T-helper 17 cell (primary cell): ENCODE data around the gene CCDC6. TPM values are rescaled to one million over a fixed set of nuclear protein-coding genes. Genes with fewer than 3 reads are reported as not detected.
"Not testable (repeated sequence)": the region's sequence is repeated elsewhere in the genome, so short reads cannot be mapped to it uniquely, and the experiment has no call there.

Experiments used
- ATAC-seq: fragments of 150-1000 bp; cut with Tn5 transposase; 2 replicates; pipeline ENCODE4 v1.10.0; 2021; ENCODE audit warnings: mild to moderate bottlenecking, moderate library complexity
- DNase-seq, 3 donors: peaks; one replicate each; pipeline versions ENCODE4 v3.0.0 to v3.0.0-alpha.2; 2020 to 2021
- H3K9me3 ChIP-seq: one replicate; pipeline ENCODE4 v1.7.0; 2013; ENCODE audit warnings: low read length, mild to moderate bottlenecking; ENCODE audit not compliant: control insufficient read depth, poor library complexity, severe bottlenecking
- H3K27ac Mint-ChIP-seq: one replicate; pipeline ENCODE4 v1.8.0; 2022; ENCODE audit warnings: mild to moderate bottlenecking, moderate library complexity, mixed read lengths
- H3K27me3 Mint-ChIP-seq: one replicate; pipeline ENCODE4 v1.8.0; 2022; ENCODE audit warnings: mixed read lengths
- H3K36me3 Mint-ChIP-seq: one replicate; pipeline ENCODE4 v1.8.0; 2022; ENCODE audit warnings: low read depth, mixed read lengths
- H3K4me1 Mint-ChIP-seq: one replicate; pipeline ENCODE4 v1.8.0; 2022; ENCODE audit warnings: mild to moderate bottlenecking, mixed read lengths
- H3K4me3 Mint-ChIP-seq: one replicate; pipeline ENCODE4 v1.8.0; 2022; ENCODE audit warnings: mild to moderate bottlenecking, moderate library complexity, mixed read lengths
- total RNA-seq, 4 donors: library from RNA in 2 of 4; stranded (reverse) in 2 of 4; gene quantifications; one replicate each; pipeline ENCODE4 v1.2.3 and lab custom pipeline; 2022 to 2026

Gene CCDC6
- total RNA-seq, 2 donors from 2014 or later, result 25.3 to 27.0 TPM

DNA sequence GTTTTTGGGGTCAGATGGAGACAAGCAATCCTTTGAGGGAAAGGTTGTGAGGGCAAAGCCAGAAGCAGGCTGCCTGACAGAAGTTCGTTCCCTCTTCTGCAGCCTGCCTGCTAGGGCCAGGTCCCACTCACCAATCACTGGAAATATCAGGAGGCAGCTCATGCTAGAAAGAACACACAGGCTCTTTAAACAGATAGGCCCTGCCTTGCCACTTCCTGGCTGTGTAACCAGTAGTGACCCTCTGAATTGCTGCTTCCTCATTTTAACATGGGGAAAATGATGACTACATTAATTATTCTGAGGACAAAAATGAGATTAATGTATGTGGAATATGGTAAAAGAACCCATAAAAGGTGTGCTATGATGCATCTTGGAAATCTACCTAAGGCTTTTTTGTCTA is 102.6 kb downstream of the CCDC6 start:
- Mint-ChIP-seq H3K27ac (no peak overlapping the region), H3K36me3 (peaks cover 15% of the 10 kb centered on the region), H3K4me3 (no peak overlapping the region), H3K27me3 (no peaks in the 10 kb centered on the region), H3K4me1 (peaks cover 11% of the 10 kb centered on the region)
- ATAC-seq (no peak), DNase-seq (no peak)
- H3K9me3 ChIP-seq, result no peaks in the 10 kb centered on the region

DNA sequence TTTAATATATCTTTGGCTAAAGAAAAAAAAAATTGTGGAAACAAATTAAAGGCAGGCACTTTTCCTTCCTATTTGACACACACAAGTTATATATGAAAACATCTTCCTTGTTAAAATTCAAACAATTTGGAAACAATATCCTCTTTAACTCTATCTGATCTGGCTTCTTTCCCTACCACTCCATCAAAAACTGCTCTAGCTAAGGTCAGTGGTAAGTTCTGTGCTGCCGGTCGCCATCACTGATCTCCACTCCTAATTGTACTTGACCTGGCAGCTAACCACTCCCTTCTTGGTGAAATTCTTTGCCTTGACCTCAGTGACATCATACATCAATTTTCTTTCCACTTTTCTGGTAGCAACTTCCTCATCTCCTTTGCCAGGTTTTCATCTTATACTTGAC is 105.2 kb downstream of the CCDC6 start:
- H3K4me1 Mint-ChIP-seq, result peaks cover 9% of the 10 kb centered on the region
- DNase-seq, result no peak
- peak overlapping the region; percentile 3 for H3K27ac Mint-ChIP-seq
- H3K4me3 Mint-ChIP-seq, result no peak overlapping the region
- H3K27me3 Mint-ChIP-seq, result no peaks in the 10 kb centered on the region
- H3K36me3 Mint-ChIP-seq, result peaks cover 16% of the 10 kb centered on the region
- no peak for ATAC-seq
- no peaks in the 10 kb centered on the region for H3K9me3 ChIP-seq

DNA sequence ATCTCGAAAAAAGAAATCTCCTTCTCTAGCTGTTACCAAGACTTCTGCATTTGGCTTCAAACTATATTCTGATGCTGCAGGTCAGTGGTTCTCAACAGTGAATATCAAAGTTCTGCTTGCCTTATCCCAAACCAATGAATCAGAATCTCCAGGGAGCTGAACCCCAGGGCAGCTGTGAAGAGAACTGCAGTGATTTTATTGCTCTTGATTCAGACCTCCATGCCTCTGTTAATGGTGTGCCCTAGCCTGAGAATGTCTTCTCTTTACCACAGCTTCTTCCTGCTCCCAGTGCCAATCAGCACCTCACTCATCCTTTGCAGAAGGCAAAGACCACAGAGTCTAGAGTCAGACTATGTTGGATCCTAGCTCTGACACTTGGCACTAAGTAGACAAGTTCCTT is 106.9 kb downstream of the CCDC6 start:
- H3K4me1 Mint-ChIP-seq, result peaks cover 9% of the 10 kb centered on the region
- ATAC-seq, result no peak
- H3K27ac Mint-ChIP-seq, result peak overlapping the region; percentile 19
- peaks cover 20% of the 10 kb centered on the region for H3K36me3 Mint-ChIP-seq
- H3K27me3 Mint-ChIP-seq, result no peaks in the 10 kb centered on the region
- no peak for DNase-seq
- H3K4me3 Mint-ChIP-seq, result no peak overlapping the region
- no peaks in the 10 kb centered on the region for H3K9me3 ChIP-seq

DNA sequence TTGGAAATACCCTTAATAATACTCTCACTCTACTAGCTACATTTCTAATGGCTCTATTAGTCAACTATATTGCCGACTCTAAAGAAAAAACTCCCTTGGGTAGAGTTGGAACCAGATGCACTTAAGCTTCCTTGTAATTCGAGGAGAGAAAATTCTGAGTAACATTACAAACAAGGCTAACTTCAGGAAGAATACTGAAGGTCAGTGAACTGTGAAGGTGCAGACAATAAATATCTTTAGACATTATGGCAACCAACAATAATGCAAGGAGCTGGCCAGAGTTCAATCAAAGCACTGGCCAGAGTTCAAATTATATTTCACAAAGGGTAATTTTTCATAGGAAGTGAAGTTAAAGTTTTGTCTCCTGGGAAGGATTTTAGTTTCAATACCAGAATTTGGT is 112.4 kb downstream of the CCDC6 start:
- no peak for ATAC-seq
- H3K9me3 ChIP-seq, result no peaks in the 10 kb centered on the region
- H3K27me3 Mint-ChIP-seq, result no peaks in the 10 kb centered on the region
- DNase-seq, result no peak
- no peak overlapping the region for H3K4me3 Mint-ChIP-seq
- H3K4me1 Mint-ChIP-seq, result no peaks in the 10 kb centered on the region
- no peak overlapping the region for H3K27ac Mint-ChIP-seq
- H3K36me3 Mint-ChIP-seq, result peaks cover 11% of the 10 kb centered on the region

DNA sequence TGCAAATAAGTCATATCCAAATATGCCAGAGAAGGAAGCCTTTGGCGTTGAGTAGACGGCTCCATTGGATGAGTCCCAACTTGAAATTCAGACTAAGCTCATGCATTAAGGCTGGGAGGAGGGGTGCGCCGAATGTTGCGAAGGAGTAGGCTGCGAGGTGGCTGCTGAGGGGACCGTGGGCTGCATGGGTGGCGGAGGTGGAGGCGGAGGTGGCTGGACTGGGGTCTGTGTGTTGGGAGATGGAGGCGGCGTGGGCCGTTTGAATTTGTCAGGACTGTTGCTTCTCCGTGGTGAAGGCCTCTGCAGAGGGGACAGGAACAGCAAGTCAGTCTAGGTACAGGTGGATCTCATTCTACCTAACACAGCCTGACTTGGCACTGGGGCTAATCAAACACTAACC is 113.5 kb downstream of the CCDC6 start:
- ATAC-seq, result no peak
- no peak overlapping the region for H3K4me3 Mint-ChIP-seq
- H3K27ac Mint-ChIP-seq, result no peak overlapping the region
- no peaks in the 10 kb centered on the region for H3K4me1 Mint-ChIP-seq
- DNase-seq, result no peak
- H3K27me3 Mint-ChIP-seq, result no peaks in the 10 kb centered on the region
- H3K36me3 Mint-ChIP-seq, result peaks cover 10% of the 10 kb centered on the region
- H3K9me3 ChIP-seq, result no peaks in the 10 kb centered on the region

DNA sequence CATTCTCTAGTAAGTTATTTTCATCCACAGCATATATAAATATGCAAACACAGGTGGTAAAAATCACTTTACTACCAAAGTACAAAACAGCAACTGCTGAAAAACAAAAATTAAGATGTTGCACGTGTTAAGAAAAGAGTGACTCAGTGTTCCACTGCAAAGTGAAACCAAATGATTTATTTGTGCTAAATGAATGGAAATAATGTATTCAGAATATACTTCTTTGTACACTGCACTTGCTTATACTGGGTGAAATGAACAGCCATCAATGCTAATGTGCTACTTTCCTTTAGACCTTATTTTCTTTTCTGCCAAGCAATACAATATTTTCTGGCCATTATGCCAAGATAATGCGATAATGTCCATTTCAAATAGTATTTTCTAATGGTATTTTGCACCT is 114.8 kb downstream of the CCDC6 start:
- Mint-ChIP-seq H3K27ac (no peak overlapping the region), H3K4me3 (no peak overlapping the region), H3K27me3 (no peaks in the 10 kb centered on the region), H3K4me1 (no peaks in the 10 kb centered on the region), H3K36me3 (peaks cover 10% of the 10 kb centered on the region)
- DNase-seq (no peak), ATAC-seq (no peak)
- no peaks in the 10 kb centered on the region for H3K9me3 ChIP-seq

DNA sequence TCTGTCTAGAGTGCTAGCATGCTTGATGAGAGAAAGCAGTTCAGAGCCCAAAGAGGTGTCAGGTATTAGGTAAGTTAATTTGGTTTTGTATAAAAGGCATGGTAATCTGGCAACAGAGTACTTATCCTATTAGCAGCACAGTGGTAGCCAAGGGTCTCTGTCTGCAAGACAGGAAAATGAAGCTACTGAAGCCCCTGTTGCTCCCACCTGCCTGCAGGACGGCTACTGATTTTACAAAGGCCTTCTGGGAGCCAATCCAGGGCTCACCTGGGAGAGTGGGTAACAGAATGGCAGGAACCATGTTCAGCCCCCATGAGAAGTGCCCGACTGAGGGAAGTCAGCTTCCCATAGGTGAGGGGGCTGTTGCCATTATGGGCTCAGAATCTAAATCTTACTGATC is 116.3 kb downstream of the CCDC6 start:
- H3K4me3 Mint-ChIP-seq, DNase-seq, H3K4me1 Mint-ChIP-seq, H3K27ac Mint-ChIP-seq, H3K27me3 Mint-ChIP-seq, H3K36me3 Mint-ChIP-seq, ATAC-seq, H3K9me3 ChIP-seq: not testable (repeated sequence)

DNA sequence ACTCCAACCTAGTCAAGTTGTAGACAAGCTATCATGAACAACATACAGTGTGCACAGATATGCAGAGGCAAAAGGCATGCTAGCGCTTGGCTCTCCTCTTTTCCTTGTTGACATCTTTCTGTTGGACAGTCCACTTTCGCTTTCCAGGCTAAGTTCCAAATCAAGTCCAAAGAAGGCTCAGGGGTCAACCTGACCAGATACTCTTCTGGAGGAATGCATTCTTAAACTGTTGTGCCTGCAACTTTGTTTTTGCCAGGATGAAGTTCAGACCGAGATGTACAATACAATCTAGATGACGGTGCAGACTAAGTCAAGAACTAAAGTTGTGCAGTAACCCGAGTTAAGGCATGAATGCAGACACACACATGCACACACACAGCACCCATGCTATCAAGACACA is 117.4 kb downstream of the CCDC6 start:
- not testable (repeated sequence) for H3K4me1 Mint-ChIP-seq, ATAC-seq, H3K27ac Mint-ChIP-seq, H3K36me3 Mint-ChIP-seq, H3K4me3 Mint-ChIP-seq, H3K9me3 ChIP-seq, H3K27me3 Mint-ChIP-seq, DNase-seq

DNA sequence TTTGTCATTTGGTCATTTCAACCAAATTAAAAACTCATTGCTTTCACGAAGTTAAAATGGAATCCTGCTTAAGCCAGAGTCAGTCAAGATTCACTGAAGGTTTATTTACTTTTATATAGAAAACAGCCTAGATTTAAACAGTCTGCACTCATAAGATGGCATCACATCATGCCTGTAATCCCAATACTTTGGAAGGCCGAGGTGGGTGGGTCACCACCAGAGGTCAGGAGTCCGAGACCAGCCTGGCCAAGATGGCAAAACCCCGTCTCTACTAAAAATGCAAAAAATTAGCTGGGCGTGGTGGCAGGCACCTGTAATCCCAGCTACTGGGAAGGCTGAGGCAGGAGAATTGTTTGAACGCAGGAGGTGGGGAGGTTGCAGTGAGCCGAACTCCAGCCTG is 119.3 kb downstream of the CCDC6 start:
- not testable (repeated sequence) for ATAC-seq, H3K4me3 Mint-ChIP-seq, H3K27ac Mint-ChIP-seq, H3K9me3 ChIP-seq, DNase-seq, H3K27me3 Mint-ChIP-seq, H3K4me1 Mint-ChIP-seq, H3K36me3 Mint-ChIP-seq

DNA sequence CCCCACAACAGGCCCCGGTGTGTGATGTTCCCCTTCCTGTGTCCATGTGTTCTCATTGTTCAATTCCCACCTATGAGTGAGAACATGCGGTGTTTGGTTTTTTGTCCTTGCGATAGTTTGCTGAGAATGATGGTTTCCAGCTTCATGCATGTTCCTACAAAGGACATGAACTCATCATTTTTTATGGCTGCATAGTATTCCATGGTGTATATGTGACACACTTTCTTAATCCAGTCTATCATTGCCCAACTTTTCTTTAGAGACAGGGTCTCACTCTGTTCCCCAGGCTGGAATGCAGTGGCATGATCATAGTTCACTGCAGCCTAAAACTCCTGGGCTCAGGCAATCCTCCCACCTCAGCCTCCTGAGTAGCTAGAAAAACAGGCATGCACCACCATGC is 120.9 kb downstream of the CCDC6 start:
- not testable (repeated sequence) for H3K27me3 Mint-ChIP-seq, ATAC-seq, H3K4me3 Mint-ChIP-seq

DNA sequence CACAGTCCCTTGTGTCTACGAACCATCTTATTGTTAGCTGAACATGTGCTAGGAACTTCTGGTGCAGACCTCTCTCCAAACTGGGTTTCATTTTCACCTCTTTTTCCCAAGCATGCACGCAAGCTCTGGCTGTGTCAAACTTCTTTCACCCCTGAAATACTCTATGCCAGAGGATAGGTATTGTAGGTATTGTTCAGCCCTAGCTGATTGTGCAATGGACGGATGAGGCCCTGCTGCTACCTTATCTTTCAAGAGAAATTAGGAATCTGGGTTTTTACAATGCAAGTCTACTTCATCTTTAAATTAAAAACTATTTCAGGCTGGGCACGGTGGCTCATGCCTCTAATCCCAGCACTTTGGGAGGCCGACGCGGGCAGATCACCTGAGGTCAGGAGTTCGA is 124.8 kb downstream of the CCDC6 start:
- Mint-ChIP-seq H3K27ac (no peak overlapping the region), H3K27me3 (no peaks in the 10 kb centered on the region), H3K36me3 (no peaks in the 10 kb centered on the region), H3K4me1 (no peaks in the 10 kb centered on the region), H3K4me3 (no peak overlapping the region)
- DNase-seq, result no peak
- no peak for ATAC-seq
- no peaks in the 10 kb centered on the region for H3K9me3 ChIP-seq

More for the DNA sequence above, 120.9 kb downstream of the CCDC6 start:
- H3K9me3 ChIP-seq, H3K27ac Mint-ChIP-seq, DNase-seq, H3K4me1 Mint-ChIP-seq, H3K36me3 Mint-ChIP-seq: not testable (repeated sequence)

DNA sequence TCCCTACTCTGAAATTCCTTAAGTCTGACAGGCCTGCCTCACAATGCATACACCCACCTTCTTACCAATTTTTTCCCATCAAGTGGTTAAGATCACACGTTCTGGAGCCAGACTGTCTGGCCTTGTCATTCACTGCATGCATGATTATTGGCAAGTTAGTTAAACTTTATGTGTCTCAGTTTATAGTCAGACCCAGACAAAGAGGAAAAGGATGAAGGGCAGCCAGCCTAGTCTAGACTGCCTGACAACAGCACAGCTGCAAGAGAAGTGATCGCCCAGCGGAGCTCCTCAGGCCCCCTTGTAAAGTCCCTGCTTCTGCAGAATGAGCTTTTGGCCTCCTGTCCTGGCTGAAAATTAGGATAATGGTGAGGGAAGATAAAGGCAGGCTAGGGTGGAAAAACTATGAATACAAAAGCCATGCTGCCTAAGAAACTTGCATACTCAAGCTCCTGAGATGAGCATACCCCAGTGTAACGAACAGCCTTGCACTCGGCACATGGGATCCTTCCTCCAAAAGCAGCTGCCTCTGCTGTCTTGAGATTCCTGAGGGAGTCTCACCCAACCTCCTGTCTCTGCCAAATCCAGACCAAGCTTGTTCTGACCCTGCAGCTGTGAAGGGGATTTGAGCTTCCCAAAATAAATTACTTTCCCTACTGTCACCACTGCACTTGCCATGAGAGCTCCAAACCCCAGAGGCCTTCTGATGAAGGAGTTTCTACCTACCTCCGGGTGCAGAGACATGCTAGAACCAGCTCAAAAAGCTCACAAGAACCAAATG is 126.4 kb downstream of the CCDC6 start:
- peak overlapping the region; percentile 24 for H3K27ac Mint-ChIP-seq
- no peaks in the 10 kb centered on the region for H3K4me1 Mint-ChIP-seq
- no peak for ATAC-seq
- no peak overlapping the region for H3K4me3 Mint-ChIP-seq
- H3K36me3 Mint-ChIP-seq, result no peaks in the 10 kb centered on the region
- no peaks in the 10 kb centered on the region for H3K27me3 Mint-ChIP-seq
- no peak for DNase-seq
- H3K9me3 ChIP-seq, result no peaks in the 10 kb centered on the region

DNA sequence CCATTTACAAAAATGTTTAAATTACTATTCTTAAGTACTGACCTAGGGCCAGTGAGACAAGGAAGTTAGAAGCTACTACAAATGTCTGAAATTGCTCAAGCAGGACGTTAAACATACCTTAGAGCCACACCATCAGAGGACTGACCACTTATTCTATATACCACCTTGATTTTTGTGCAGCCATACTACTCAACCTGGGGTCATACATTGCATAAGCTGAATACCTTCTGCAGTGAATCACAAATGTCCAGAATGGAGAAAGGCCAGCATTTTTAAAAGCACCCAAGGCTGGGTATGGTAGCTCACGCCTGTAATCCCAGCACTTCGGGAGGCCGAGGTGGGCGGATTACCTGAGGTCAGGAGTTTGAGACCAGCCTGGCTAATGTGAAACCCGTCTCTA is 131.9 kb downstream of the CCDC6 start:
- H3K27me3 Mint-ChIP-seq, result no peaks in the 10 kb centered on the region

DNA sequence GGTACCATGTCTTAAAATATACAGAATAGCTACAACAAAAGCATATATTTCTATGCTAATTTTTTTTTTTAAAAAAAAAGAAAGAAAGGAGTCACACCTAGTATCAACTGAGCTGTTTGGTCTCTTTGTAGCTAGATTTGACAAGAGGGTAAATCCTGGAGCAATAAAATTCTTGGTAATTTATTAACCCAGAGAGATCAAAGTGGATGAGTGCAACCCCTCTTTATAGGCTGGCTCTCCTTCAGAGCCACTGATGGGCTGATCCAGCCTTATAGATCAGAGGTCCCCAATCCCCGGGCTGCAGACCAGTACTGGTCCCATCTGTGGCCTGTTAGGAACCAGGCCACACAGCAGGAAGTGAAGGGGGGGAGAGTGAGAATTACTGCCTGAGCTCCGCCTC is 133.3 kb downstream of the CCDC6 start:
- DNase-seq, result no peak
- ATAC-seq, result no peak
- H3K4me3 Mint-ChIP-seq, result no peak overlapping the region
- no peak overlapping the region for H3K27ac Mint-ChIP-seq
- no peaks in the 10 kb centered on the region for H3K4me1 Mint-ChIP-seq
- H3K36me3 Mint-ChIP-seq, result no peaks in the 10 kb centered on the region
- no peaks in the 10 kb centered on the region for H3K9me3 ChIP-seq
- no peaks in the 10 kb centered on the region for H3K27me3 Mint-ChIP-seq

More for the DNA sequence above, 131.9 kb downstream of the CCDC6 start:
- ATAC-seq, result no peak
- Mint-ChIP-seq H3K36me3 (no peaks in the 10 kb centered on the region), H3K4me1 (no peaks in the 10 kb centered on the region), H3K4me3 (no peak overlapping the region), H3K27ac (no peak overlapping the region)
- DNase-seq, result no peak
- no peaks in the 10 kb centered on the region for H3K9me3 ChIP-seq
